SW480 (cell line): ENCODE measurements around the gene ZFYVE16.
"Not testable (repeated sequence)": the region's sequence is repeated elsewhere in the genome, so short reads cannot be mapped to it uniquely, and the experiment has no call there.

Experiments
- DNase-seq: peaks from one replicate; pipeline ENCODE4 v3.0.0-alpha.2; 2016; ENCODE audit warnings: low spot score

The ZFYVE16 gene

DNA sequence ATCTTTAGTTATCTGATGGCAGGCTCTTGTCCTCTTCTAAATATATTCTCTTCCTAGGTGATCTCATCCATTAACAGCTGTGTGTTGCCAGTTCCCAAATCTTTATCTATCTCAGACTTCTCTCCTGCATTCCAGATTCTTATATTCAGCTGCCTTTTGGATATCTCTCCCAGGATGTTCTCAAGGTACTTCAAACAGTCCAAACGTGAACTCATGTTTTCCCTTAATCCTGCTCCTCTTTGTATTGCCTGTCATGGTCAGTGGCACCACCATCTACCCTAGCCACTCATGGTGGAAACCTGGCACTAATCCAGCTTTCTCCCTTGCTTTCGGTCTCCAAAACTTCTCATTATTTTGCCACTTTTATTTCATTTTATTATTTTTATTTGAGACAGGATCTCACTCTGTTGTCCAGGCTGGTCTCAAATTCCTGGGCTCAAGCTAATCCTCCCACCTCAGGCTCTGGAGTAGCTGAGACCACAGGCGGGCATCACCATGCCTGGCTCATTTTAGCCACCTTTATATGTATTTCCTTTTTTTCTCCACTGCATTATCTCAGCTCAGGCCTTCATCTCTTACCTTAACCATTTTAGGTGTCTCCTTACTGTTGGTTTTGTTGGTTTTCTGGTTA, 3.8 kb downstream of the ZFYVE16 start:
- no peak for DNase-seq

DNA sequence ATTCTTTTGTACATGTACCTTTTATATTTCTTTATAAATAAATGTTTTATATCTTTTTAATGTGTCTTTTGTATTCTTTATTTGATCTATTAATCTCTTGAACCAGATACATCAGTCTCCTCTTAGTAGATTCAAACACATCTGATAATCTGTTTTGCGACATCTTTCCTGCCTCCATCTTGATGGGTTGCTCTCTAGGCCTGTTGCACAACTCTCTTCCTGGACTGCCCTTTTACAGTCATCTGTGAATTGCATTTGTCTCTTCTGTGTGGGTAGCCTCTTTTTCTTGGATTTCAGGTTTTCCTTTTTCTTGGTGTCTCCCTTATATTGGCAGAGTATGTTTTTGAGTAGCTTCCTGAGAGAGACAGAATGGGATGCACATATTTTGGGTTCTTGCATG, 6.2 kb downstream of the ZFYVE16 start:
- no peak for DNase-seq

- DNase-seq: no peak
These were observed 10.1 kb downstream of the ZFYVE16 start for GRCh38 chr5:80417973-80418372.

- DNase-seq: not testable (repeated sequence)
These were observed 16.5 kb downstream of the ZFYVE16 start for GRCh38 chr5:80424365-80424764.

- DNase-seq: no peak
These were observed 27.6 kb downstream of the ZFYVE16 start for GRCh38 chr5:80435476-80435875.

DNA sequence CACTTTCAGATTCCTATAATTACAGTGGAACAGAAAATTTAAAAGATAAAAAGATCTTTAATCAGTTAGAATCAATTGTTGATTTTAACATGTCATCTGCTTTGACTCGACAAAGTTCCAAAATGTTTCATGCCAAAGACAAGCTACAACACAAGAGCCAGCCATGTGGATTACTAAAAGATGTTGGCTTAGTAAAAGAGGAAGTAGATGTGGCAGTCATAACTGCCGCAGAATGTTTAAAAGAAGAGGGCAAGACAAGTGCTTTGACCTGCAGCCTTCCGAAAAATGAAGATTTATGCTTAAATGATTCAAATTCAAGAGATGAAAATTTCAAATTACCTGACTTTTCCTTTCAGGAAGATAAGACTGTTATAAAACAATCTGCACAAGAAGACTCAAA, 29.5 kb downstream of the ZFYVE16 start:
- no peak for DNase-seq

GRCh38 chr5:80438739-80439138, 30.9 kb downstream of the ZFYVE16 start:
- DNase-seq: no peak

GRCh38 chr5:80439213-80439612, 31.3 kb downstream of the ZFYVE16 start:
- no peak for DNase-seq

- DNase-seq: no peak
These were observed 34.9 kb downstream of the ZFYVE16 start for GRCh38 chr5:80442742-80443141.

- DNase-seq: no peak
These were observed 45.5 kb downstream of the ZFYVE16 start for GRCh38 chr5:80453366-80453765.

DNA sequence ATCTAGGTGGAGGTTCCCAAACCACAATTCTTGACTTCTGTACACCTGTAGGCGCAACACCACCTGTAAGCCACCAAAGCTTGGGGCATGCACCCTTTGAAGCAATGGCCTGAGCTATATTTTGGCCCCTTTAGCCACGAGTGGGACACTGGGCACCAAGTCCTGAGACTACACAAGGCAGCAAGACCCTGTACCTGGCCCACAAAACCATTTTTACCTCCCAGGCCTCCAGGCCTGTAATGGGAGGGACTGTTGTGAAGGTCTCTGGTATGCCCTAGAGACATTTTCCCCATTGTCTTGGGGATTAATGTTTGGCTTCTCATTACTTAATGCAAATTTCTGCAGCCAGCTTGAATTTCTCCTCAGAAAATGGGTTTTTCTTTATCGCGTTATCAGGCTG, 55.4 kb downstream of the ZFYVE16 start:
- DNase-seq: no peak

GRCh38 chr5:80466669-80467485, 59.0 kb downstream of the ZFYVE16 start:
- DNase-seq: no peak

GRCh38 chr5:80468131-80468530, 60.3 kb downstream of the ZFYVE16 start:
- DNase-seq: no peak

DNA sequence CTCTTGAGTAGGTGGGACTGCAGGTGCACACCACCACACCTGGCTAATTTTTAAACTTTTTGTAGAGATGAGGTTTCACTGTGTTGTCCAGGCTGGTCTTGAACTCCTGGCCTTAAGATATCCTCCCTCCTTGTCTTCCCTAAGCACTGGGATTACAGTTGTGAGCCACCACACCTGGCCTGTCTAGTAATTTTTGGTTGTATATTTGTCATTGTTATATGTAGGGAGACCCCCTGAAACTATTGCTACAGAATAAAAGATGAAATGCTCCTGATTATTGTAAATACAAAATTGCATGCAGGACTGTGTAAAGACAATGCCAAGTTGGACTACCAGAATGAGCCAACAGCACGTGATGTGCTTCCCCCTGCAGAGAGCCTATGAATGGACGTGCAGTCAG, 62.8 kb downstream of the ZFYVE16 start:
- DNase-seq: not testable (repeated sequence)

DNA sequence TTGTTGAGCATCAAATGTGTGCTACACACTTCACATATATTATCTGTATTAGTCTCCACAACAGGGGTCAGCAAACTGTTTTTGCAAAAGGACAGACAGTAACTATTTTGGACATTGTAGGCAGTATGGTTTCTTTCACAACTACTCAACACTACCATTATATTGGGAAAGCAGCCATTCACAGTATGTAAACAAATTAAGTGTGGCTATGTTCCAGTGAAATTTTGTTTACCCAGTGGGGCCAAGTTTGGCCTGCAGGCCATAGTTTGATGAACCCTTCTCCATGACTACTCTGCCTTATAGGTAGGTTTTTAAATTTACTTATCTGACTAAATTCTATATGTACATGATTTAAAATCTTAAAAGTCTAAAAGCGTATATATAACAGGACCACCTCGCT, 67.1 kb downstream of the ZFYVE16 start:
- DNase-seq: no peak

GRCh38 chr5:80479713-80480112, 71.8 kb downstream of the ZFYVE16 start:
- DNase-seq: no peak

- DNase-seq: no peak
These were observed 72.5 kb downstream of the ZFYVE16 start for GRCh38 chr5:80480354-80480753.

GRCh38 chr5:80481019-80481893, 73.4 kb downstream of the ZFYVE16 start:
- peak; percentile 36 for DNase-seq

- no peak for DNase-seq
These were observed 74.7 kb downstream of the ZFYVE16 start for GRCh38 chr5:80482578-80482977.

- no peak for DNase-seq
These were observed 75.9 kb downstream of the ZFYVE16 start for GRCh38 chr5:80483636-80484232.

GRCh38 chr5:80487444-80487828, 79.6 kb downstream of the ZFYVE16 start:
- DNase-seq: no peak
